Activated CD8-positive, alpha-beta T cell treated with anti-CD3 and anti-CD28 coated beads for 36 hours (primary cell): Measurements from ENCODE around the gene CMTM5. TPM values are rescaled to one million over a fixed set of nuclear protein-coding genes. Genes with fewer than 3 reads are reported as not detected.
"Not testable (repeated sequence)": the region's sequence is repeated elsewhere in the genome, so short reads cannot be mapped to it uniquely, and the experiment has no call there.

Experiments used
- ATAC-seq: fragments of 200-7000 bp; cut with Tn5 transposase; one replicate; pipeline ENCODE4 v1.10.0; 2021; ENCODE audit warnings: mild to moderate bottlenecking, moderate library complexity
- CTCF ChIA-PET: fragments of 350-600 bp; sonication (Branson Sonifier 250); formaldehyde crosslinking; loops from one replicate; lab custom pipeline; 2021; ENCODE audit warnings: antibody characterized with exemption; lab: Charles Lee
- POLR2A ChIA-PET: fragments of 350-600 bp; sonication (Branson Sonifier 250); formaldehyde crosslinking; loops from one replicate; lab custom pipeline; 2021; ENCODE audit warnings: antibody characterized with exemption; lab: Charles Lee
- DNase-seq: peaks from one replicate; pipeline ENCODE4 v3.0.0-alpha.2; 2020
- H3K27ac Mint-ChIP-seq: one replicate; pipeline ENCODE4 v1.8.0; 2021; ENCODE audit warnings: mild to moderate bottlenecking, mixed read lengths
- H3K27me3 Mint-ChIP-seq: one replicate; pipeline ENCODE4 v1.8.0; 2021; ENCODE audit warnings: mixed read lengths
- H3K36me3 Mint-ChIP-seq: one replicate; pipeline ENCODE4 v1.8.0; 2021; ENCODE audit warnings: low read depth, mixed read lengths
- H3K4me1 Mint-ChIP-seq: one replicate; pipeline ENCODE4 v1.8.0; 2021; ENCODE audit warnings: low read depth, mixed read lengths
- H3K4me3 Mint-ChIP-seq: one replicate; pipeline ENCODE4 v1.8.0; 2021; ENCODE audit warnings: mild to moderate bottlenecking, moderate library complexity, mixed read lengths
- H3K9me3 Mint-ChIP-seq: one replicate; pipeline ENCODE4 v1.8.0; 2021; ENCODE audit warnings: mixed read lengths
- intact Hi-C: fragments of 100-400 bp; cut with micrococcal nuclease; formaldehyde crosslinking; loops from one replicate; pipeline ENCODE4 v1.10.0; 2022
- total RNA-seq, 2 experiments: library from RNA; stranded (reverse); gene quantifications; one replicate each; pipeline ENCODE4 v1.2.3, GENCODE V29; 2021
- TF ChIP-seq, protein P1 (sequence below): fragments of 200-600 bp; IDR thresholded peaks from one replicate; pipeline ENCODE4 v1.8.0; 2022; ENCODE audit warnings: antibody characterized with exemption, mild to moderate bottlenecking

CMTM5 gene
- total RNA-seq, 2 experiments from 2014 or later = not detected

GRCh38 chr14:23414906-23415820 lies 38.3 kb downstream of the CMTM5 start:
- H3K4me1 Mint-ChIP-seq = no peaks in the 10 kb centered on the region
- H3K27me3 Mint-ChIP-seq = peaks cover 5% of the 10 kb centered on the region
- ChIA-PET CTCF (interaction anchor here (1.7 kb wide), 1 partner anchor 35 kb away, joined by 6 read pairs; no protein-coding TSS in a partner anchor), POLR2A (no interaction called here)
- H3K27ac Mint-ChIP-seq = no peak overlapping the region
- no peak for DNase-seq
- TF ChIP-seq, protein P1, sequence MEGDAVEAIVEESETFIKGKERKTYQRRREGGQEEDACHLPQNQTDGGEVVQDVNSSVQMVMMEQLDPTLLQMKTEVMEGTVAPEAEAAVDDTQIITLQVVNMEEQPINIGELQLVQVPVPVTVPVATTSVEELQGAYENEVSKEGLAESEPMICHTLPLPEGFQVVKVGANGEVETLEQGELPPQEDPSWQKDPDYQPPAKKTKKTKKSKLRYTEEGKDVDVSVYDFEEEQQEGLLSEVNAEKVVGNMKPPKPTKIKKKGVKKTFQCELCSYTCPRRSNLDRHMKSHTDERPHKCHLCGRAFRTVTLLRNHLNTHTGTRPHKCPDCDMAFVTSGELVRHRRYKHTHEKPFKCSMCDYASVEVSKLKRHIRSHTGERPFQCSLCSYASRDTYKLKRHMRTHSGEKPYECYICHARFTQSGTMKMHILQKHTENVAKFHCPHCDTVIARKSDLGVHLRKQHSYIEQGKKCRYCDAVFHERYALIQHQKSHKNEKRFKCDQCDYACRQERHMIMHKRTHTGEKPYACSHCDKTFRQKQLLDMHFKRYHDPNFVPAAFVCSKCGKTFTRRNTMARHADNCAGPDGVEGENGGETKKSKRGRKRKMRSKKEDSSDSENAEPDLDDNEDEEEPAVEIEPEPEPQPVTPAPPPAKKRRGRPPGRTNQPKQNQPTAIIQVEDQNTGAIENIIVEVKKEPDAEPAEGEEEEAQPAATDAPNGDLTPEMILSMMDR = no peak
- H3K4me3 Mint-ChIP-seq = no peak overlapping the region
- no peaks in the 10 kb centered on the region for H3K9me3 Mint-ChIP-seq
- no peak for ATAC-seq
- intact Hi-C loops = no loop called here
- no peaks in the 10 kb centered on the region for H3K36me3 Mint-ChIP-seq

GRCh38 chr14:23415821-23416778 lies 39.3 kb downstream of the CMTM5 start:
- H3K36me3 Mint-ChIP-seq = no peaks in the 10 kb centered on the region
- H3K4me1 Mint-ChIP-seq = peaks cover 3% of the 10 kb centered on the region
- H3K27ac Mint-ChIP-seq = no peak overlapping the region
- CTCF ChIA-PET = interaction anchor here (1.4 to 1.7 kb wide), 2 partner anchors 36 kb away, joined by 5 to 6 read pairs; no protein-coding TSS in a partner anchor
- POLR2A ChIA-PET = no interaction called here
- TF ChIP-seq, protein P1 = no peak
- DNase-seq = no peak
- intact Hi-C loops = no loop called here
- peaks cover 5% of the 10 kb centered on the region for H3K27me3 Mint-ChIP-seq
- no peaks in the 10 kb centered on the region for H3K9me3 Mint-ChIP-seq
- ATAC-seq = no peak
- H3K4me3 Mint-ChIP-seq = no peak overlapping the region

DNA sequence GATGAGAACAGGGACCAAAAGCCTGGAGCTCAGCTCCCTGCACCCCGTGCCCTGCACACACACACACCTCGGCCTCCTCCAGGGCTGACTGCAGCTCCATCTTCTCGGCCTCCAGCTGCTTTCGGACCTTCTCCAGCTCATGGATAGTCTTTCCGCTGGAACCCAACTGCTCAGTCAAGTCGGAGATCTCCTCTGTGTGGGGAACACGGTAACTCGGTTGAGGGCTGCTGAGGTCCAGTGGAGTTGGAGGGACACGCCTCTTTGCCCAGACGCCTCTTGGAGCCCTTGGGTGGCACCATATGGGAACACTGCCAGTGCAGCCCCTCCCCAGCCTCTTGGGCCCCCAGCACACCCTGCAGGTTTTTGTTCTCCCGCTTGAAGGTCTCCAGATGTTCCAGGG lies 40.0 kb downstream of the CMTM5 start:
- intact Hi-C loops = no loop called here
- Mint-ChIP-seq H3K4me3 (no peak overlapping the region), H3K27ac (no peak overlapping the region), H3K36me3 (no peaks in the 10 kb centered on the region), H3K9me3 (no peaks in the 10 kb centered on the region), H3K27me3 (peaks cover 5% of the 10 kb centered on the region), H3K4me1 (peaks cover 10% of the 10 kb centered on the region)
- ChIA-PET CTCF (interaction anchor here (1.4 kb wide), 1 partner anchor 36 kb away, joined by 5 read pairs; no protein-coding TSS in a partner anchor), POLR2A (no interaction called here)
- DNase-seq (no peak), ATAC-seq (no peak)
- TF ChIP-seq, protein P1 = no peak

DNA sequence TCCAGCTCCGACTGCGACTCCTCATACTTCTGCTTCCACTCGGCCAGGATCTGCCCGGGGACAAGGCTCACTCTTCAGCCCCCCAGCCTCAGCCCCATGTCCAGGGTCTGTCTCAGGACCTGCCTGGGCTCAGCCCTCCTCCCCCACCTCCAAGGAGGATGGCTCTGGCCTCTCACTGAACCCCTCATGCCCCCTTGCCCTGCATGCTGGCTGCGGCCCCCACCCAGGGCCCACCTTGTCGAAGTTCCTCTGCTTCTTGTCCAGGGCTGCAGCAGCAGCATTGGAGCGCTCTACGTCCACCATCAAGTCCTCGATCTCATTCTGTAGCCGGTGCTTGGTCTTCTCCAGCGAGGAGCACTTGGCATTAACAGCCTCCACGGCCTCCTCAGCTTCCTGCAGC lies 40.4 kb downstream of the CMTM5 start:
- peaks cover 14% of the 10 kb centered on the region for H3K4me1 Mint-ChIP-seq
- POLR2A ChIA-PET, ATAC-seq, intact Hi-C loops, H3K36me3 Mint-ChIP-seq, DNase-seq, H3K27me3 Mint-ChIP-seq, H3K27ac Mint-ChIP-seq, H3K4me3 Mint-ChIP-seq, H3K9me3 Mint-ChIP-seq: not testable (repeated sequence)
- CTCF ChIA-PET = interaction anchor here (1.4 kb wide), 1 partner anchor 37 kb away, joined by 5 read pairs; no protein-coding TSS in a partner anchor

DNA sequence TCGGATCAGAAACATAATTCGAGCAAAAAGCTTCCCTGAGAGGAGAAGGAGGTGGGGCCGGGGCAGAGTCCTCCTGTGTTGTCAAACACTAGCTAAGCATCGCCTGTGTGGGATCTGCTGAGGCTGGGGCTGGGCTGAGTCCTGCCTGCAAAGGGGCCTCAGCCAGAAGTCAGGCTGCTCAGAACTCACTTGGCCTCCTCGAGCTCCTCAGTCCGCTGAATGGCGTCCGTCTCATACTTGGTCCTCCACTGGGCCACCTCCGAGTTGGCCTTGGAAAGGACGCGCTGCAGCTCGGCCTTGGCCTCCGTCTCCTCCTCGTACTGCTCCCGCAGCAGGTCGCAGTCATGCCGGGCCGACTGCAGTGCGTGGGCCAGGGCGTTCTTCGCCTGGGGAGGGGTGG lies 41.2 kb downstream of the CMTM5 start:
- H3K4me3 Mint-ChIP-seq = no peak overlapping the region
- DNase-seq (no peak), ATAC-seq (no peak)
- intact Hi-C loops = no loop called here
- POLR2A ChIA-PET = no interaction called here
- no peaks in the 10 kb centered on the region for H3K9me3 Mint-ChIP-seq
- H3K36me3 Mint-ChIP-seq = no peaks in the 10 kb centered on the region
- H3K4me1 Mint-ChIP-seq = peaks cover 14% of the 10 kb centered on the region
- CTCF ChIA-PET = interaction anchor here (1.0 kb wide), 1 partner anchor 52 kb away, joined by 3 read pairs; the partner anchor contains the start of gene NGDN
- TF ChIP-seq, protein P1 = no peak
- H3K27ac Mint-ChIP-seq = no peak overlapping the region
- H3K27me3 Mint-ChIP-seq = peaks cover 5% of the 10 kb centered on the region

DNA sequence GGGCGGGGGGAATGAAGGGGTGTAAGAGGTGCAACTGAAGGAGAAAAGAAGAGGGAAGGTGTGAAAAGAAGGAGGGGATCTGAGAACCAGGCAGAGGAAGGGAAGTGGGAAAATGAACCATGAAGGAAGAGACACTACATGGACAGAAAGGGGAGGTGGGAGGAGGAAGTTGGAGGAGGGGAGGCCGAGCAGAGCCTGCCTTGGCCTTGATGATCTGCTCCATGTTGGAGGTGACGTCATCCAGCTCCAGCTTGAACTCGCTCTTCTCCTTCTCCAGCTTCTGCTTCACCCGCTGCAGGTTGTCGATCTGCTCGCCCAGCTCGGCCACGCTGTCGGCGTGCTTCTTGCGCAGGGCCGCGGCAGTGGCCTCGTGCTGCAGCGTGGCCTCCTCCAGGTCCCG lies 42.8 kb downstream of the CMTM5 start:
- CTCF ChIA-PET, POLR2A ChIA-PET, ATAC-seq, H3K27me3 Mint-ChIP-seq, DNase-seq, H3K36me3 Mint-ChIP-seq, intact Hi-C loops, H3K27ac Mint-ChIP-seq, H3K9me3 Mint-ChIP-seq, H3K4me3 Mint-ChIP-seq: not testable (repeated sequence)
- peaks cover 14% of the 10 kb centered on the region for H3K4me1 Mint-ChIP-seq
